Panc1 (cell line): ENCODE measurements around the gene PRPS2.

Experiments used
- SIN3A ChIP-seq: IDR thresholded peaks from 2 replicates; pipeline ENCODE4 v1.6.1; 2012; ENCODE audit warnings: low read depth, mild to moderate bottlenecking, low read length, moderate library complexity, borderline replicate concordance; ENCODE audit not compliant: insufficient read depth
- TCF7L2 ChIP-seq: IDR thresholded peaks from 2 replicates; pipeline ENCODE4 v1.6.1; 2011; ENCODE audit warnings: mild to moderate bottlenecking, low read depth, low read length, inconsistent platforms
- TF ChIP-seq, protein P1 (sequence below): fragments of 450-650 bp; IDR thresholded peaks from 2 replicates; pipeline ENCODE4 v1.5.1; 2017; ENCODE audit warnings: mild to moderate bottlenecking

DNA sequence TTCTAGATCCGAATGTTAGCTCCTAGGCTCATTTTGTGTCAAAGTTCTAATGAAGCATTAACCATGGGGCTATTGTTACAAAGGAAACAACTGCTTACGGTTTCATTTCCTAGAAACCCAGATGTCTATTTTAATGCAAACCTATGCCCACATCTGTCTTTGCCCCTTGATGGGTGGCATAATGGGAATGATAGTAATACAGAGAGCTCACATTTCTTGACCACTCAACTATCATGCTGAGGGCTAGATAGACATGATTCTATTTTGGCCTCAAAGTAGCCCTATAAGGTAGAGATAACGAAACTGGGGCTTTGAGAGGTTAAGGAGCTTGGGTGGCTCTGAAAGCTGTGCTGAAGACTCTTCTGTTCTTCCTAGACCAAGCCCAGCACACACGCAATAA lies 77.5 kb downstream of the PRPS2 start:
- TF ChIP-seq SIN3A (no peak), TCF7L2 (no peak)
- TF ChIP-seq, protein P1, sequence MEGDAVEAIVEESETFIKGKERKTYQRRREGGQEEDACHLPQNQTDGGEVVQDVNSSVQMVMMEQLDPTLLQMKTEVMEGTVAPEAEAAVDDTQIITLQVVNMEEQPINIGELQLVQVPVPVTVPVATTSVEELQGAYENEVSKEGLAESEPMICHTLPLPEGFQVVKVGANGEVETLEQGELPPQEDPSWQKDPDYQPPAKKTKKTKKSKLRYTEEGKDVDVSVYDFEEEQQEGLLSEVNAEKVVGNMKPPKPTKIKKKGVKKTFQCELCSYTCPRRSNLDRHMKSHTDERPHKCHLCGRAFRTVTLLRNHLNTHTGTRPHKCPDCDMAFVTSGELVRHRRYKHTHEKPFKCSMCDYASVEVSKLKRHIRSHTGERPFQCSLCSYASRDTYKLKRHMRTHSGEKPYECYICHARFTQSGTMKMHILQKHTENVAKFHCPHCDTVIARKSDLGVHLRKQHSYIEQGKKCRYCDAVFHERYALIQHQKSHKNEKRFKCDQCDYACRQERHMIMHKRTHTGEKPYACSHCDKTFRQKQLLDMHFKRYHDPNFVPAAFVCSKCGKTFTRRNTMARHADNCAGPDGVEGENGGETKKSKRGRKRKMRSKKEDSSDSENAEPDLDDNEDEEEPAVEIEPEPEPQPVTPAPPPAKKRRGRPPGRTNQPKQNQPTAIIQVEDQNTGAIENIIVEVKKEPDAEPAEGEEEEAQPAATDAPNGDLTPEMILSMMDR: no peak
